Fibroblast of pulmonary artery (primary cell): Measurements from ENCODE around the gene SAMM50.

Experiments
- DNase-seq: peaks from one replicate; pipeline ENCODE4 v3.0.0-alpha.2; 2010; ENCODE audit warnings: low read depth
- H3K4me3 ChIP-seq: replicated peaks from 2 replicates; pipeline ENCODE4 v1.5.1; 2011; ENCODE audit warnings: low read depth, mild to moderate bottlenecking, control low read depth, low read length, moderate library complexity
- CTCF ChIP-seq: IDR thresholded peaks from 2 replicates; pipeline ENCODE4 v1.5.1; 2011; ENCODE audit warnings: mild to moderate bottlenecking, control low read depth, low read length, inconsistent platforms; ENCODE audit errors: missing control alignments

SAMM50 gene

GRCh38 chr22:43988116-43988820 is 33.0 kb downstream of the SAMM50 start:
- no peak overlapping the region for H3K4me3 ChIP-seq
- no peak for DNase-seq
- no peak for TF ChIP-seq CTCF

GRCh38 chr22:43988960-43989359 is 33.7 kb downstream of the SAMM50 start:
- TF ChIP-seq CTCF = no peak
- no peak for DNase-seq
- no peak overlapping the region for H3K4me3 ChIP-seq

- H3K4me3 ChIP-seq = no peak overlapping the region
- no peak for TF ChIP-seq CTCF
- no peak for DNase-seq
These were observed 34.8 kb downstream of the SAMM50 start for GRCh38 chr22:43990044-43990443.

- no peak overlapping the region for H3K4me3 ChIP-seq
- DNase-seq = no peak
- TF ChIP-seq CTCF = no peak
These were observed 36.2 kb downstream of the SAMM50 start for GRCh38 chr22:43991316-43992020.

- no peak for DNase-seq
- no peak overlapping the region for H3K4me3 ChIP-seq
- no peak for TF ChIP-seq CTCF
These were observed 37.1 kb downstream of the SAMM50 start for GRCh38 chr22:43992331-43992821.

GRCh38 chr22:43993072-43993760 is 38.0 kb downstream of the SAMM50 start:
- DNase-seq = peak; percentile 74
- TF ChIP-seq CTCF = peak; percentile 98
- H3K4me3 ChIP-seq = no peak overlapping the region
